HepG2 (cell line): ENCODE measurements around the gene HABP4. TPM values are rescaled to one million over a fixed set of nuclear protein-coding genes. Genes with fewer than 3 reads are reported as not detected.
A peak's percentile ranks its signal among the peaks of the same experiment; 100 is the strongest.

ENCODE experiments used
- ATAC-seq: fragments of 200-7000 bp; cut with Tn5 transposase; 3 replicates; pipeline ENCODE4 v1.9.1; 2020; ENCODE audit warnings: mild to moderate bottlenecking, moderate library complexity
- BruUV-seq: library from RNA; stranded (reverse); fragments of 400-500 nt; replicated peaks from 2 replicates; lab custom pipeline; 2021; lab: Mats Ljungman, UMichigan
- CTCF ChIA-PET: fragments of 300-600 bp; formaldehyde crosslinking; extraction: SDS; loops from one replicate; lab custom pipeline; 2021; ENCODE audit warnings: low total read pairs, inconsistent platforms, low intra/inter-chr PET ratio; lab: Yijun Ruan, JAX
- POLR2A ChIA-PET: fragments of 350-600 bp; sonication (Branson Sonifier 250); formaldehyde crosslinking; loops from one replicate; lab custom pipeline; 2020; ENCODE audit warnings: antibody characterized with exemption, inconsistent platforms; lab: Yijun Ruan, JAX
- DNase-seq: peaks from one replicate; pipeline ENCODE4 v3.0.0-alpha.2; 2015; ENCODE audit warnings: low spot score
- FAIRE-seq: peaks from 3 replicates; lab custom pipeline; 2011; peaks lifted over from hg19 to GRCh38; lab: Jason Lieb, UNC
- H2AFZ ChIP-seq: one replicate; pipeline ENCODE4 v1.6.1; 2011; ENCODE audit warnings: low read length, inconsistent platforms
- H3K27ac ChIP-seq: fragments of 300-600 bp; 3 replicates; pipeline ENCODE4 v1.8.0; 2011; ENCODE audit warnings: mixed run types, mild to moderate bottlenecking, mixed read lengths, low read length, inconsistent platforms; ENCODE audit not compliant: insufficient read depth; ENCODE audit errors: extremely low read length
- H3K27me3 ChIP-seq, 2 experiments: fragments of 200-600 bp in 1 of 2; 2 replicates in 1 of 2; 3 replicates in 1 of 2; pipeline versions ENCODE4 v1.6.0 to v1.8.0; 2011; ENCODE audit warnings: low read length in 2 of 2, mild to moderate bottlenecking in 2 of 2, moderate library complexity in 2 of 2, inconsistent platforms in 1 of 2; ENCODE audit not compliant: insufficient read depth in 2 of 2, control insufficient read depth in 1 of 2
- H3K36me3 ChIP-seq, 2 experiments: fragments of 200-600 bp in 1 of 2; replicated peaks in 1 of 2; 2 replicates in 1 of 2; 3 replicates in 1 of 2; pipeline versions ENCODE4 v1.5.1 to v1.8.0; 2011; ENCODE audit warnings: low read length in 2 of 2, inconsistent platforms in 1 of 2; ENCODE audit not compliant: insufficient read depth in 2 of 2, control insufficient read depth in 1 of 2
- H3K4me1 ChIP-seq: 2 replicates; pipeline ENCODE4 v1.5.1; 2012; ENCODE audit warnings: low read length, inconsistent platforms; ENCODE audit not compliant: insufficient read depth
- H3K4me2 ChIP-seq: 2 replicates; pipeline ENCODE4 v1.6.0; 2011; ENCODE audit warnings: low read depth, low read length, inconsistent platforms
- H3K4me3 ChIP-seq, 3 experiments: fragments of 200-600 bp in 1 of 3; sonication (generic), shearing (Covaris generic) in 1 of 3; replicated peaks in 1 of 3; 2 replicates each; pipeline ENCODE4 v1.5.1; 2011 to 2016; ENCODE audit warnings: low read length in 3 of 3, inconsistent platforms in 2 of 3, low read depth in 2 of 3, mild to moderate bottlenecking in 2 of 3, control low read depth in 1 of 3, mixed read lengths in 1 of 3; ENCODE audit not compliant: insufficient read depth in 1 of 3
- H3K79me2 ChIP-seq: one replicate; pipeline ENCODE4 v1.6.1; 2011; ENCODE audit warnings: low read length, inconsistent platforms; ENCODE audit not compliant: insufficient read depth
- H3K9ac ChIP-seq: 2 replicates; pipeline ENCODE4 v1.6.0; 2011; ENCODE audit warnings: mild to moderate bottlenecking, low read depth, low read length, inconsistent platforms; ENCODE audit not compliant: insufficient read depth
- H3K9me3 ChIP-seq: 2 replicates; pipeline ENCODE4 v1.5.1; 2012; ENCODE audit warnings: mild to moderate bottlenecking, low read length
- H4K20me1 ChIP-seq: 2 replicates; pipeline ENCODE4 v1.6.0; 2011; ENCODE audit warnings: inconsistent platforms, mild to moderate bottlenecking, low read length, moderate library complexity; ENCODE audit not compliant: insufficient read depth
- ARNT ChIP-seq: fragments of 450-650 bp; IDR thresholded peaks from 2 replicates; pipeline ENCODE4 v1.6.1; 2017
- BATF2 ChIP-seq: sonication (generic); formaldehyde crosslinking; IDR thresholded peaks from 2 replicates; pipeline ENCODE4 v1.8.0; 2022; ENCODE audit warnings: mild to moderate bottlenecking, missing genetic modification reagents, moderate library complexity
- CBFB ChIP-seq: sonication (generic); formaldehyde crosslinking; IDR thresholded peaks from 2 replicates; pipeline ENCODE4 v1.4.0; 2020; ENCODE audit warnings: missing genetic modification reagents
- ELF4 ChIP-seq: sonication (generic); formaldehyde crosslinking; IDR thresholded peaks from 2 replicates; pipeline ENCODE4 v1.5.0; 2020; ENCODE audit warnings: missing genetic modification reagents, mild to moderate bottlenecking, moderate library complexity, borderline replicate concordance
- GATAD1 ChIP-seq: IDR thresholded peaks from 2 replicates; pipeline ENCODE4 v1.6.1; 2016; ENCODE audit warnings: missing genetic modification reagents, missing compliant biosample characterization
- JARID2 ChIP-seq: sonication (generic); formaldehyde crosslinking; IDR thresholded peaks from 2 replicates; pipeline ENCODE4 v1.8.1; 2023; ENCODE audit warnings: missing genetic modification reagents, inconsistent platforms; ENCODE audit not compliant: insufficient replicate concordance
- MAFF ChIP-seq: IDR thresholded peaks from 2 replicates; pipeline ENCODE4 v1.6.1; 2011; ENCODE audit warnings: low read depth, low read length, improper control_type of control experiment
- MAFG ChIP-seq: sonication (generic); formaldehyde crosslinking; IDR thresholded peaks from 2 replicates; pipeline ENCODE4 v1.5.1; 2020; ENCODE audit warnings: mild to moderate bottlenecking, missing genetic modification reagents
- MAFK ChIP-seq, 2 experiments: IDR thresholded peaks in 1 of 2; conservative IDR thresholded peaks in 1 of 2; 2 replicates each; pipeline ENCODE4 v1.6.1; 2011; ENCODE audit warnings: improper control_type of control experiment in 2 of 2, low read length in 2 of 2
- MIER3 ChIP-seq: IDR thresholded peaks from 2 replicates; pipeline ENCODE4 v1.6.1; 2016; ENCODE audit warnings: missing compliant biosample characterization, borderline replicate concordance
- MYC ChIP-seq: sonication (generic); formaldehyde crosslinking; IDR thresholded peaks from 2 replicates; pipeline ENCODE4 v1.9.0; 2021; ENCODE audit warnings: missing genetic modification reagents, borderline replicate concordance
- NFKB2 ChIP-seq: sonication (generic); formaldehyde crosslinking; IDR thresholded peaks from 2 replicates; pipeline ENCODE4 v1.4.0; 2020; ENCODE audit warnings: missing genetic modification reagents, borderline replicate concordance
- PBX3 ChIP-seq: sonication (generic); formaldehyde crosslinking; IDR thresholded peaks from 2 replicates; pipeline ENCODE4 v1.8.1; 2023; ENCODE audit warnings: missing genetic modification reagents, inconsistent platforms, borderline replicate concordance
- POLR2A ChIP-seq, 2 experiments: IDR thresholded peaks; 2 replicates each; pipeline ENCODE4 v1.6.1; 2011; ENCODE audit warnings: low read depth in 2 of 2, low read length in 2 of 2, mild to moderate bottlenecking in 1 of 2, moderate library complexity in 1 of 2; ENCODE audit not compliant: insufficient read depth in 1 of 2
- SMAD9 ChIP-seq: sonication (generic); formaldehyde crosslinking; IDR thresholded peaks from 2 replicates; pipeline ENCODE4 v1.5.1; 2020; ENCODE audit warnings: mild to moderate bottlenecking, missing genetic modification reagents
- SOX13 ChIP-seq, 3 experiments: fragments of 450-650 bp in 1 of 3; sonication (generic) in 1 of 3; formaldehyde crosslinking in 1 of 3; IDR thresholded peaks in 2 of 3; conservative IDR thresholded peaks in 1 of 3; 2 replicates each; pipeline versions ENCODE4 v1.5.0 to v1.6.1; 2016 to 2020; ENCODE audit warnings: antibody characterized with exemption in 1 of 3, mild to moderate bottlenecking in 1 of 3, missing compliant biosample characterization in 1 of 3, missing genetic modification reagents in 1 of 3, moderate library complexity in 1 of 3
- STAG1 ChIP-seq: sonication (generic); formaldehyde crosslinking; IDR thresholded peaks from 2 replicates; pipeline ENCODE4 v1.4.0; 2020; ENCODE audit warnings: missing genetic modification reagents
- ZFAT ChIP-seq: sonication (generic); formaldehyde crosslinking; conservative IDR thresholded peaks from 2 replicates; pipeline ENCODE4 v1.8.1; 2023; ENCODE audit warnings: missing genetic modification reagents, inconsistent platforms
- ZMYM4 ChIP-seq: sonication (generic); formaldehyde crosslinking; IDR thresholded peaks from 2 replicates; pipeline ENCODE4 v1.8.1; 2023; ENCODE audit warnings: mild to moderate bottlenecking, missing genetic modification reagents
- ZNF547 ChIP-seq: sonication (generic); formaldehyde crosslinking; IDR thresholded peaks from 2 replicates; pipeline ENCODE4 v1.5.1; 2020; ENCODE audit warnings: mild to moderate bottlenecking, missing genetic modification reagents
- ZNF737 ChIP-seq: sonication (generic); formaldehyde crosslinking; IDR thresholded peaks from 2 replicates; pipeline ENCODE4 v1.5.0; 2020; ENCODE audit warnings: missing genetic modification reagents, mild to moderate bottlenecking, borderline replicate concordance
- ZNF773 ChIP-seq: sonication (generic); formaldehyde crosslinking; IDR thresholded peaks from 2 replicates; pipeline ENCODE4 v1.4.0; 2020; ENCODE audit warnings: missing genetic modification reagents, borderline replicate concordance
- ZNF792 ChIP-seq: IDR thresholded peaks from 2 replicates; pipeline ENCODE4 v1.6.1; 2016
- ZNF879 ChIP-seq: sonication (generic); formaldehyde crosslinking; IDR thresholded peaks from 2 replicates; pipeline ENCODE4 v1.8.1; 2023; ENCODE audit warnings: missing genetic modification reagents
- WGBS: methylation state at CpG from one replicate; pipeline ENCODE4 v1.1.6; 2017; ENCODE audit warnings: low lambda C conversion rate; 5-methylcytosine and 5-hydroxymethylcytosine counted together
- in situ Hi-C: cut with HindIII; loops from 2 replicates; pipeline ENCODE4 v1.10.0; 2017; ENCODE audit warnings: low pct_unique_long_range_greater_than_20kb; ENCODE audit not compliant: extremely low pct_ligation_motif_present
- intact Hi-C: fragments of 100-400 bp; cut with micrococcal nuclease; formaldehyde crosslinking; loops from one replicate; pipeline ENCODE4 v1.10.0; 2022; ENCODE audit not compliant: unreplicated experiment
- polyA plus RNA-seq, 8 experiments: library from polyadenylated mRNA; depleted of rRNA in 3 of 8; stranded (reverse) in 7 of 8; unstranded in 1 of 8; fragments of >200 nt; fragmentation: Illumina TruSeq in 4 of 8; extraction: Trizol in 4 of 8; gene quantifications; 2 replicates each; pipeline versions ENCODE4 v1.2.1 to v1.2.3, GENCODE V29; 2011 to 2016; ENCODE audit warnings: low read depth in 4 of 8, missing spikeins in 1 of 8, mixed read lengths in 1 of 8; ENCODE audit not compliant: insufficient read depth in 1 of 8
- total RNA-seq, 5 experiments: library from RNA; depleted of rRNA; stranded (reverse); fragments of >200 nt; fragmentation: Illumina TruSeq; extraction: Trizol; gene quantifications; 2 replicates each; pipeline ENCODE4 v1.2.3, GENCODE V29; 2016; ENCODE audit warnings: low read depth in 1 of 5

The HABP4 gene
- total and polyA plus RNA-seq, 2 of the 13 experiments (the other 11 are each of a cell fraction or from before 2014, with no cell fraction given) = 14.3 to 26.6 TPM

- ATAC-seq (no peak), FAIRE-seq (no peak), DNase-seq (no peak)
- peak overlapping the region; percentile 48 for H3K27ac ChIP-seq
- in situ Hi-C loops = no loop called here
- POLR2A ChIA-PET = interaction anchor here (1.0 kb wide), 1 partner anchor 22 kb away, joined by 4 read pairs; no protein-coding TSS in a partner anchor
- no peaks in the 10 kb centered on the region for H3K9me3 ChIP-seq
- H4K20me1 ChIP-seq = no peaks in the 10 kb centered on the region; the same call in 1 of the 2 replicates
- BruUV-seq = no TSS peak
- no peak overlapping the region for H2AFZ ChIP-seq
- CTCF ChIA-PET = no interaction called here
- intact Hi-C loops = no loop called here
- H3K79me2 ChIP-seq = peaks cover 73% of the 10 kb centered on the region
- peak overlapping the region; percentile 18; the same call in 1 of the 2 replicates for H3K4me2 ChIP-seq
- no peaks in the 10 kb centered on the region; a peak in 1 of 5 replicates for H3K27me3 ChIP-seq
- no peaks in the 10 kb centered on the region for H3K36me3 ChIP-seq
- H3K4me3 ChIP-seq = no peak overlapping the region
- H3K4me1 ChIP-seq = peaks cover 62% of the 10 kb centered on the region
- WGBS = 81% methylated on average over 7 of the region's 7 CpGs
- H3K9ac ChIP-seq = no peak overlapping the region
- TF ChIP-seq PBX3 = no peak
- TF ChIP-seq SMAD9 (CRISPR knock-in tag) = no peak
- no peak for TF ChIP-seq NFKB2 (CRISPR knock-in tag)
- peak; percentile 12; the same call in 1 of the 2 replicates for TF ChIP-seq STAG1
- TF ChIP-seq MYC = no peak
- TF ChIP-seq MAFK (conservative IDR thresholded peaks at IDR 0.05 in 1 of 2, IDR thresholded peaks at IDR 0.05 in 1 of 2; ENCODE audit: low read length in 2 of 2) = peak; percentile 94 to 96
- TF ChIP-seq MIER3 (CRISPR knock-in tag) = no peak
- no peak for TF ChIP-seq BATF2 (CRISPR knock-in tag)
- TF ChIP-seq POLR2A (IDR thresholded peaks at IDR 0.05; ENCODE audit: insufficient read depth in 1 of 2, low read depth in 2 of 2, low read length in 2 of 2) = 0 out of 4 replicates have a peak, but pooled peaks of 1 of the 2 experiments have one; percentile 23
- TF ChIP-seq CBFB (CRISPR knock-in tag) = no peak
- no peak for TF ChIP-seq ZNF547 (CRISPR knock-in tag)
- TF ChIP-seq MAFG = 0 out of 2 replicates have a peak, but pooled peaks have one; percentile 34
- no peak for TF ChIP-seq ZNF879 (CRISPR knock-in tag)
- no peak for TF ChIP-seq ZMYM4 (CRISPR knock-in tag)
- no peak for TF ChIP-seq ZNF792 (CRISPR knock-in tag)
- no peak for TF ChIP-seq GATAD1 (CRISPR knock-in tag)
- TF ChIP-seq ZNF737 = no peak
- peak; percentile 94 for TF ChIP-seq MAFF
- TF ChIP-seq JARID2 (CRISPR knock-in tag) = no peak
- TF ChIP-seq SOX13 (IDR thresholded peaks at IDR 0.05) = no peak
- TF ChIP-seq SOX13 (CRISPR knock-in tag; conservative IDR thresholded peaks at IDR 0.05 in 1 of 2, IDR thresholded peaks at IDR 0.05 in 1 of 2) = no peak
- TF ChIP-seq ARNT = no peak
- TF ChIP-seq ZNF773 = no peak
- TF ChIP-seq ZFAT (CRISPR knock-in tag) = no peak
- TF ChIP-seq ELF4 (CRISPR knock-in tag) = no peak
Observed at GRCh38 chr9:96413302-96414221, 36.4 kb upstream of the HABP4 start.
